ENCODE data around the gene MTF1.

Gene MTF1

DNA sequence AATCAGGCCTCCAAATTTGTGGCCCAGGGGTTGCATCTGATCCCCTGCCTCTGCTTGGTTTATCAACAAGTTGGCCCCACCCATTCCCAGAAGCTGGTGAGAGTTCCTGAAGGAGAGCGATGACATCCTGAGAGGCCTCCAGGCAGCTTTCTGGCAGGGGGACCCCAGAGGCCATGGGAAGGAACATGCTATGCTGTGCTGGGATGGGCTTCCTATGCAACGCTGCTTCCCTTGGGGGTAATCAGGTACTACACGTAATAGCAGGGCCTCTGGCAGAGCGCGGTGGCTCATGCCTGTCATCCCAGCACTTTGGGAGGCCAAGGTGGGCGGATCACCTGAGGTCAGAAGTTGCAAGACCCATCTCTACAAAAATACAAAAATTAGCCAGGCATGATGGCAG lies 8.4 kb upstream of the MTF1 start:
- no peak for DNase-seq

DNA sequence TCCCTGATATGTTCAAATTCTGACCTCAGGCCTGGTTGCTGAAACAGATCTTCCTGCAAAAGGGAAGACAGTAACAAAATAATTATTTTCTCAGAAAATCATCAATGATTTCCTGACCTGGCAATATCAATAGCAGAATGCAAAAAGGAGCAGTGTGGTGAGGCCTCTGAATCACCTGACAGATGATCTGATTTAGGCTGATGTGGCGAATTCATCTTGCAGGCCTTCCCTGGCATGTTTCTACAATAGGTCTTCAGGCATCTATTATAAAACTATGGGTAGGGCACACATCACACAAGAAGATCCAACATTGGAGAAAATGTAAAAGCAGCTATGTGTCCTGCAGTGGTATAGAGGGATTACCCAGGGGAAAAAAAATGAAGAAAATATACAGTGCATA lies 7.1 kb upstream of the MTF1 start:
- DNase-seq, result no peak

DNA sequence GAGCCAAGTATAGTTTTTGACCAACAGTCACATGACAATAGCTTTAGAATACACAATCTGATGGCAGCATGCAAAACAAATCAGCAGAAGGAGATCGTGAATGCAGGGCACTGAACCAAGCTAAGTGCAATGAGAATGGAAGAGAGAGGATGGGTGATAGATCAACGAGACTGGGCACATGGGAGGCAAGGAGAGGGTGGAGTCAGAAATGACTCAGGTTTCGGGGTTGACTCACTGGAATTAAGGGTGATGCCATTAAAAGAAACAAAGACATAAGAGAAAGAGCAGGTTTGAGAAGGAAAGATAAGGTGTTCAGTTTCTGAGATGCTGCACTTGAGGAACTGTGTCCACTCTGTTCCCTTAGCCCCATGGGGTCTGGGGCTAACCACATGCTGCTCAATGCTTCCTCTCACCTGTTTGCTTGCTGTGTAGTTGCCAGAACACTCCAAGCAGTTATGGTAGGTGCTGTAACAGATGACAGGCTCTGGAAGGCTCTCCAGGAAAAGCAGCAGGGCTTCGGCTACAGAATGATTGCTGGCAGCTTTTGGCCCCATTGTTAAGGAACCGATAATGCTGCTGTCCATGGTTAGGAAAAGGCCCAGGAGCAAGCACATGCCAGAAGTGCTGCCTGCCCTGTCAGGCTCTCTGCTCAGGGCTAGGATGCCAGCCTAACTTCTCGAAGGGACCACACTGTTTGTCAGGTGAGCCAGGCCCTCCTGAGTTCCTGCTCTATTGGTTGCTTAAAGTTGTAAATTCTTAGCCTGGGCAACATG lies 6.1 kb upstream of the MTF1 start:
- no peak for DNase-seq

- no peak for DNase-seq
Measured at GRCh38 chr1:37862330-37862729, 2.9 kb upstream of the MTF1 start.

DNA sequence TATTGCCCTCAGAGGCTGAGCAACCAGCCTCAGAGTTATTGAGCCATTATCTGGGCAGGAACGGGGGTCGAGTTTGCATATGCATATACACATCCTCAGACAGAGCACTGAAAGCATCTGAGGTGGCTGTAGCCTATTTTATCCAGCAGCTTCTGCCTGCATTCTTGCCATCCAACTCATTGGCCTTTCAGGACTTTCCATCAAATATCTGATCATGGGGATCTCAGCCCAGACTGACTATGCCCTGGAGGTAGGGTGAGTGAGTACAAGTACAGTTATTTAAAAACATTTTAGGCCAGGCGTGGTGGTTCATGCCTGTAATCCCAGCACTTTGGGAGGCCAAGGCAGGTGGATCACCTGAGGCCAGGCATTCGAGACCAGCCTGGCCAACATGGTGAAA lies 1.8 kb upstream of the MTF1 start:
- no peak for DNase-seq

DNA sequence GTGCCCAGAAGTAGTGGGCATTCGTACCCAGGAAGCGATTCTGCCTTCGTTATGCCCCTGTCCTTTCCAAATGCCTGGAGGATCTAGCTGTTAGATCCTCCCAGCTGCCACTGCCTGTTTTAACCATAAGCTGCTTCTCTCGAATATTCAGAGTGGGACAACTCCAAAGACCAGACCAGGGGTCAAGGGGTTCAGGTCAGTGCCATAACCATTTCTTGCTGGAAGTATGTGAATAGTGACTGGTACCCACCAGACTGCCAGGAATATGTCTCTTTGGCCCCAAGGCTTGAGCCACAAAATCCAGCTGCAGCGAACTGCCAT lies 914 bp upstream of the MTF1 start:
- DNase-seq, result no peak

DNA sequence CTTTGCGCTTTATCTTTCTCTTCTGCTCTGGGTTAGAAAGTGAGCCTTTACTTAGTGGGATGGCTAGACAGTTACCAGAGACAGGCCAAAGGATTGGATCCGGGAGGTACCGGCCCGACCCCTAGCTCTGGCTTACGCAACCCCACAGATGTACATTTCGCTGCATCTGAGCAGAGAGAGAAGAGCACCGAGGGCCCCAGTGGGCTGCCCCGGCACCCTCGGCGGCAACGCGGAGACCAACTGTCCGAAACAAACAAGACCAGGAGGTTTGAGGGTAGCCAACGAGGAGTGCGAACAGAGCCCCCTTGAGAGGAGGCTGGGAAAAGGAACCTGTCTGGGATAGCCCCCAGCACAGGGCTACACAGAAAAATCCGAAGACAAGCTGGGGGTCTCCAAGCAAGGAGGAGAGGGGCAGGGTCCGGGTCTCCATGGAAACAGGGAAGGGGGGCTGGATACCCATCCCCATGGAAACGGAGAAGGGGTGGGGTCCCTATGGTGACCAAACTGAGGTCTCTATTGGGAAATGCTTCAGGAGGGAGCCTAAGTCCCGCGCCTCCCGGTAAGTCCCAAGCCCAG lies 373 bp downstream of the MTF1 start:
- no peak for DNase-seq

GRCh38 chr1:37854406-37854805 lies 5.0 kb downstream of the MTF1 start:
- no peak for DNase-seq

DNA sequence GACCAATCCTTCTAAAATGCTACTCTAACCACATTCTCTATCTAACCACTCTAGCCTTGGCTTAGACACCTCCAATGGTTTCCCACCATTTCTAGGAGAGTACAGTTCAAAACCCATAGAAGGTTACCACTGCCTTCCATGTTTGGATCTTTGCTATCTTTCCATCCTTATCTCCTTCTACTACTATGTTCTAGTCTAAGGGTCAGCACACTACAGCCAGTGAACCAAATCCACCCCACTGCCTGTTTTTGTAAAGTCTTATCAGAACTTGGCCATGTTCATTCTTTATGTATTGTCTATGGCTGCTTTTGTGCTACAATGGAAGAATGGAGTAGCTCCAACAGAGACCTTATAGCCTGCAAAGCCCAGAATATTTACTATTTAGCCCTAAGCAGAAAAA lies 6.2 kb downstream of the MTF1 start:
- DNase-seq, result no peak

DNA sequence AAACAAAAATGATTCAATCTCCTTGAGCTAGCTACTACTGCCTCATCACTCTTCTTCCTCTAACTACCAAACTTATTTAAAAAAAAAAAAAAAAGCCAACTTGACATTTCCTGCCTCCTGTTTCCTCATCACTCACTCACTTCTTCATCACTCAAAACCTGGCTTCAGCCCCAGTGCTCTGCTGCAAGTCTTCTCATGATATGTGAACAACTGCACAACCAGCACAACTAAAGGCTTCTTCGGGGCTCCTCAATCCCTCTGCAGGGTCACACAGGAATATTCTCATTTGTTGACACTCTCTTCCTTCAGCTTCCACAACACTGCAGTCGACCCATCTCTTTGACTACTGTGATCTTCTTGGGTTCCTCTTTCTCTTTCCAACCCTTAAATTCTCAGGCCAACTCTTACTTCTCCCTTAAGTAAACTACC lies 7.6 kb downstream of the MTF1 start:
- DNase-seq, result no peak

DNA sequence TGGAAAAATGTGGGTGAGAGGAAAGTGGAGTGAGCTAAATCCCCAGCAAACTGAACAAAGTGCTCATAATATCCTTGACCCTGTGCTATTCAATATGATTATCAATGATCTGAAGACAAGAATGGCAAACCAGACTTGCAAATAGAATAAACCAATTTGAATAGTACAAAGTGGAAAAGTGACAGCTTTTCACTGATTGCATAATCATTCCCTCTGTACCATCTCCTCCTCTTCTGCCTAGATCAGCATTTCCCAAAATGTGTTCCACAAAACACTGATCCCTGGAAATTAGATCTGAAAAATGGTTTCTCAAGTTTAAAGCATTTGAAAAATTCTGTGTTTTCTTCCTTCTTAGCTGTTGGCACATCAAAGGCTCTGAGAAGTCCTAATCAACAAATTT lies 8.1 kb downstream of the MTF1 start:
- DNase-seq, result no peak

DNA sequence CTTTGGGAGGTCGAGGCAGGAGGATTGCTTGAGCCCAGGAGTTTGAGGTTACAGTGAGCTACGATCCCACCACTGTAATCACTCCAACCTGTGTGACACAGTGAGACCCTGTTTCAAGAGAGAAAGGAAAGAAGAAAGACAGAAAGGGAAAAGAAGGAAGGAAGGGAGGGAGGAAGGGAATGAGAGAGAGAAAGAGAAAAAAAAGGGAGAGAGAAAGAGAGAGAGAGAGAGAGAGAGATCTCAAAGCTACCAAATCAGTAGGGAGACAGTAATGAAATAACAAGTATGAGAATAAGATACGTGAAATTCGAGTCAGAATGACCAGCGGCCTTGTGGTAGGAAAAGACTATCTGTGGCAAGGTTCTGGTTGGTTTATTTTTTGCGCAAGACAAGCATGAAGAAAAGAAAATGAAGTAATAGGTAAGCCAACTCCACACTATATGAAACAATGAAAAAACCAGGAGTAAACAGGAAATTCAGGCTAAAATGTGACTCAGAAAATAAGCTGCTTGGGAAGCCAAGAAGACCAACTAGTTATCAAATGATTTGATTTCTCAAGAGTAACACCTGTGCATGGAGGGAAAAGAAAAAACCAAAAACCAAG lies 8.9 kb downstream of the MTF1 start:
- no peak for DNase-seq

GRCh38 chr1:37849480-37849879 lies 9.9 kb downstream of the MTF1 start:
- no peak for DNase-seq

DNA sequence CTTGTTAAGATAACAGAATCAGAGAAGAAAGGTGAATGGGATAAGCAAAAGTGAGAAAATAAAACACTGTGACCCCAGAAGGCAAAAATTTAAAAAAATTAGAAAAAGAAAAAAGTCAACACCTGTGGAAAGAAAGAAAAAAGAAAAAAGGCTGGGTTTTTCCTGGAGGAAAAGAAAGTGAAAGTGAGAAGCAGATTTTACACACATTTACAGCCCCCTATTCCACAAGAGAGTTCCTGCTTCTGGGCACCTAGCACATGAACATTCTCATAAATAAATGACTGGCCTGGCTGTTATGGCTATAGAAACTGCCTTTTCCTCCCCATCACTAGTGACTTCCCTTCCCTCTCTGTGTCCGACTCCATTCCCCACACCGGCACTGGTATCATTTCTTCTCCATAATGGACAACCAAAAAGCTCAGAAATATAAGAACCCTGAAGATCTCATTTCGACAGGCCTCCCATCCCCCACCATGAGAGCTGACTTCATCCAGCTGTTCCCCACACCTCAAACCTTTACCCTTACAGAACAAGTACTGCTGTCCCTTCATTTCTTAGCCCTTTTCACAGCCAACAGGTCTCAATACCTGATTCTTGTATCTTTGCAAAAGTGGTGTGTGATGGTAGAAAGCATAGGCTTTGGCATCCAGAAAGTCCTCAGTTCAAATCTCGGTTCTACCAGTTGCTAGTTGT lies 12.6 kb downstream of the MTF1 start:
- DNase-seq, result no peak

DNA sequence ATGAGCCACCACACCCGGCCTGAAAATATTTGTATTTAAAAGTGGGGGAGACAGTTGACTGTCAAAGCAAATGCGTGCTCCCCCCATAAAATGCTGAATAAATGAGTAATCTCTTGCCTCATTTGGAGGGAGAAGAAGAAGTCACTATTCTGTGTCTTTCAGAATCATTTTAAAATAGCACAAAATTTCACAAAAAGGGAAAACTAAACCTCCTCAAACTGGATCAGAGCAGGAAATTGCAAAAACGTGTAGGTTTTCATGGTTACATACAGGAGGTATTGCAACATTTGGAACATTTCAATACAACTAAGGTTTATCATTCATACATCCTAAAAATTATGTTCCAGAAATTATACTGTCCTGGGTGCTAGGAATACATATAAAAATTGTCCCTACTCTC lies 13.6 kb downstream of the MTF1 start:
- no peak for DNase-seq

- DNase-seq, result no peak
Measured at GRCh38 chr1:37845049-37845646, 14.2 kb downstream of the MTF1 start.

- DNase-seq, result no peak
Measured at GRCh38 chr1:37844536-37844935, 14.9 kb downstream of the MTF1 start.

- no peak for DNase-seq
Measured at GRCh38 chr1:37841652-37842051, 17.7 kb downstream of the MTF1 start.

- no peak for DNase-seq
Measured at GRCh38 chr1:37840711-37841110, 18.7 kb downstream of the MTF1 start.

DNA sequence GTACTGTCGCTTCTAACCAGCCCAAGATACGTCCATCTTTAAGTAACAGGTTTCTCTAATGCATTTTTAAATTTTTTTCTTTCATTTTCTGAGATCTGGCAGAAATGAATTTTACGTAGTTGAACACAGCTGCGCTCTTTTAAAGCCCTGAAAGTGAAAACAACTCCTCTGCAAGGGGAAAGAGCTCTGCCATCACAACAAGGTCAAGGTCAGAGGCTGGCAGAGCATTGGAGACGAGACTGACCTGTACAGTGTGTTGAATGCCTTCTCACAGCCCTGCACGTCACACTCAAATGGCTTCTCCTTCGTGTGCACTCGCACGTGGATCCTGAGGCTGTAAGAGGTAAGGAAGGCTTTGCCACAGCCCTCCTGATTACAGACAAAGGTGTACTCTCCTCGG lies 19.7 kb downstream of the MTF1 start:
- no peak for DNase-seq

- no peak for DNase-seq
Measured at GRCh38 chr1:37836788-37837187, 22.6 kb downstream of the MTF1 start.

- DNase-seq, result no peak
Measured at GRCh38 chr1:37831809-37832208, 27.6 kb downstream of the MTF1 start.

DNA sequence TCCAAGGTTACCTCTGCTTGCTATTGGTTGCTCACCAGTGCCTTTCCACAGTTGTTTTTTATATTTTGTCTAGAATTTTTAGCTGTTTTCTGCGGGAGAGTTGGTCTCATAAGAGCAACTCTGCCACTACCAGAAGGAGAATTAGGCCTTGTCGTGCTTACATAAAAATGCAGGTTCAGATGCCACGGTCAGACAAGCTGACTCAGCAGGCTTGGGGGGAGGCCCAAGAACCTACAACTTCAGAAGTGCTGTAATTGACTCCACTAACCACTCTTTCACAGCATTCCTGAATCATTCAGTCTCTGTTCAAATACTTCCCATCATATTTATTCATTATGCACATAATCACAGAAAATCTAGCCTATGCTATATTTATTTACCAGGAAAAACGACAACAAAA lies 28.3 kb downstream of the MTF1 start:
- DNase-seq, result no peak
